Measurements from ENCODE around the gene PTGDS.

PTGDS gene

GRCh38 chr9:136960938-136961275, 16.4 kb upstream of the PTGDS start:
- H4K91ac ChIP-seq (ENCODE audit: low read length) = peak overlapping the region; percentile 22
- H3K4me1 ChIP-seq (ENCODE audit: control insufficient read depth, insufficient read depth, low read depth, low read length) = peaks cover 20% of the 10 kb centered on the region
- no peak for DNase-seq
- no peaks in the 10 kb centered on the region for H3K36me3 ChIP-seq (ENCODE audit: control insufficient read depth in 1 of 2, insufficient read depth in 2 of 2, low read depth in 1 of 2, low read length in 2 of 2)
- H2BK15ac ChIP-seq (ENCODE audit: low read depth, poor library complexity, severe bottlenecking) = no peak overlapping the region
- H2BK12ac ChIP-seq (ENCODE audit: low read length in 2 of 2) = no peak overlapping the region
- no peak overlapping the region for H2BK120ac ChIP-seq (ENCODE audit: low read depth, low read length)
- no peak overlapping the region for H2AK5ac ChIP-seq (ENCODE audit: low read length, severe bottlenecking)
- H2BK5ac ChIP-seq (ENCODE audit: low read depth, low read length, poor library complexity, severe bottlenecking) = no peak overlapping the region
- no peaks in the 10 kb centered on the region for H3K79me1 ChIP-seq (replicated peaks; ENCODE audit: low read length, poor library complexity, severe bottlenecking)
- H3K4ac ChIP-seq (ENCODE audit: low read depth in 1 of 2, low read length in 2 of 2) = no peak overlapping the region
- H3K9ac ChIP-seq (ENCODE audit: low read length) = no peak overlapping the region
- H2AFZ ChIP-seq (ENCODE audit: low read depth, low read length) = no peak overlapping the region
- no peak overlapping the region for H4K8ac ChIP-seq (ENCODE audit: low read length)
- H3K4me2 ChIP-seq (ENCODE audit: low read length, poor library complexity, severe bottlenecking) = no peak overlapping the region
- no peak overlapping the region for H3K4me3 ChIP-seq (ENCODE audit: insufficient read depth in 1 of 2, low read depth in 1 of 2, low read length in 2 of 2)
- H3K23ac ChIP-seq (ENCODE audit: low read length in 2 of 2) = no peak overlapping the region
- peaks cover 0 to 16% of the 10 kb centered on the region in 2 experiments for H3K27me3 ChIP-seq (ENCODE audit: control insufficient read depth in 1 of 2, insufficient read depth in 1 of 2, low read length in 2 of 2)
- WGBS = 92% methylated on average over 15 of the region's 15 CpGs
- H3K18ac ChIP-seq (ENCODE audit: low read depth in 1 of 2, low read length in 2 of 2) = no peak overlapping the region
- H3K27ac ChIP-seq (ENCODE audit: low read length, poor library complexity, severe bottlenecking) = no peak overlapping the region
- peaks cover 3% of the 10 kb centered on the region for H3K9me3 ChIP-seq (ENCODE audit: control insufficient read depth, low read length)
- H3K14ac ChIP-seq (ENCODE audit: low read length in 2 of 2) = no peak overlapping the region

GRCh38 chr9:136961279-136962065, 15.8 kb upstream of the PTGDS start:
- Histone ChIP-seq H3K27ac (ENCODE audit: low read length, poor library complexity, severe bottlenecking) (no peak overlapping the region), H2AFZ (ENCODE audit: low read depth, low read length) (no peak overlapping the region), H2AK5ac (ENCODE audit: low read length, severe bottlenecking) (no peak overlapping the region), H3K27me3 (ENCODE audit: control insufficient read depth in 1 of 2, insufficient read depth in 1 of 2, low read length in 2 of 2) (peaks cover 0 to 22% of the 10 kb centered on the region in 2 experiments), H3K9me3 (ENCODE audit: control insufficient read depth, low read length) (peaks cover under 1% of the 10 kb centered on the region), H3K4me3 (ENCODE audit: insufficient read depth in 1 of 2, low read depth in 1 of 2, low read length in 2 of 2) (no peak overlapping the region), H3K4me2 (ENCODE audit: low read length, poor library complexity, severe bottlenecking) (no peak overlapping the region), H3K4ac (ENCODE audit: low read depth in 1 of 2, low read length in 2 of 2) (no peak overlapping the region), H3K18ac (ENCODE audit: low read depth in 1 of 2, low read length in 2 of 2) (no peak overlapping the region), H2BK120ac (ENCODE audit: low read depth, low read length) (no peak overlapping the region), H4K8ac (ENCODE audit: low read length) (no peak overlapping the region), H3K9ac (ENCODE audit: low read length) (no peak overlapping the region), H3K36me3 (ENCODE audit: control insufficient read depth in 1 of 2, insufficient read depth in 2 of 2, low read depth in 1 of 2, low read length in 2 of 2) (no peaks in the 10 kb centered on the region), H3K79me1 (replicated peaks; ENCODE audit: low read length, poor library complexity, severe bottlenecking) (no peaks in the 10 kb centered on the region), H3K23ac (ENCODE audit: low read length in 2 of 2) (no peak overlapping the region), H2BK15ac (ENCODE audit: low read depth, poor library complexity, severe bottlenecking) (no peak overlapping the region), H2BK5ac (ENCODE audit: low read depth, low read length, poor library complexity, severe bottlenecking) (no peak overlapping the region), H3K4me1 (ENCODE audit: control insufficient read depth, insufficient read depth, low read depth, low read length) (peaks cover 20% of the 10 kb centered on the region), H2BK12ac (ENCODE audit: low read length in 2 of 2) (no peak overlapping the region), H3K14ac (ENCODE audit: low read length in 2 of 2) (no peak overlapping the region), H4K91ac (ENCODE audit: low read length) (no peak overlapping the region)
- WGBS = 74% methylated on average over 23 of the region's 23 CpGs
- no peak for DNase-seq

DNA sequence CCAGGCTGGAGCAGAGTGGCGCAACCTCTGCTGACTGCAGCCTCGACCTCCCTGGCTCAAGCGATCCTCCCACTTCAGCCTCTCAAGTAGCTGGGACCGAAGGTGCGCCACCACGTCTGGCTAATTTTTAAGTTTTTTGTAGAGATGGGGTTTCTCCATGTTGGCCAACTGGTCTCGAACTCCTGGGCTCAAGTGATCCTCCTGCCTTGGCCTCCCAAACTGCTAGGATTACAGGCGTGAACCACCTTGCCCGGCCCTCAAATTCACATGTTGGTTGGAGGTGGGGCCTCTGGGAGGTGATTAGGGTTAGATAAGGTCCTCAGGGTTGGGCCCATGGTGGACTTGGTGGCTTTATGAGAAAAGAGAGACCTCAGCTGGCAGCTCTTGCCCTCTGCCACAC, 15.1 kb upstream of the PTGDS start:
- no peak overlapping the region for H2BK15ac ChIP-seq (ENCODE audit: low read depth, poor library complexity, severe bottlenecking)
- 95% methylated on average over 9 of the region's 9 CpGs for WGBS

DNA sequence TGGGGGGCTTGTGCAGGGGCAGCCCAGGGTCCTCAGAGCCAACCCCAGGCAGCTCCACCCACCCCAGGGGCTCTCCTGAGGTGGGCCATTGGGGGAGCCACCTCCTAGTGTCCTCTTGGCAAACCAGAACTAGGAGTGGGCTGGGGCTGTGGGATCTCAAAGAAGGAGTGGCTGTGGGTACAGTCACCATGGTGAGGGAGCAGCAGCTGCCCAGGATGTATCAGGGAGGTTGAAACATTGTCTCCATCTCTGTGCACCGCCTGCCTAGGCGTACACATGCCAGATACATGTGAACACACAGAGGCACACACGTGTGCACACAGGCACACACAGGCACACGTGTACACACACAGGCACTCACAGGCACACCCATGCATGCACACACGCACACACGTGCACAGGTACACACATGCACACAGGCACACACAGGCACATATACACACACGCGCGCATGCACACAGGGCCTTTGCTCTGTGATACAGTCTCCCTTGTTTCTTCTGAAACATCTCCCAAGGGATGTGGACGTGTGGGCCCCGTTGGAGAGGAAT, 14.5 kb upstream of the PTGDS start:
- no peak overlapping the region for H2BK5ac ChIP-seq (ENCODE audit: low read depth, low read length, poor library complexity, severe bottlenecking)
- H3K18ac ChIP-seq (ENCODE audit: low read depth in 1 of 2, low read length in 2 of 2) = no peak overlapping the region
- no peak overlapping the region for H3K27ac ChIP-seq (ENCODE audit: low read length, poor library complexity, severe bottlenecking)
- no peak overlapping the region for H3K23ac ChIP-seq (ENCODE audit: low read length in 2 of 2)
- no peak overlapping the region for H3K4me2 ChIP-seq (ENCODE audit: low read length, poor library complexity, severe bottlenecking)
- H3K9me3 ChIP-seq (ENCODE audit: control insufficient read depth, low read length) = no peaks in the 10 kb centered on the region
- peak overlapping the region in 1 of 2 experiments; percentile 5 for H3K14ac ChIP-seq (ENCODE audit: low read length in 2 of 2)
- no peaks in the 10 kb centered on the region for H3K79me1 ChIP-seq (replicated peaks; ENCODE audit: low read length, poor library complexity, severe bottlenecking)
- H3K4me3 ChIP-seq (ENCODE audit: insufficient read depth in 1 of 2, low read depth in 1 of 2, low read length in 2 of 2) = no peak overlapping the region
- H4K91ac ChIP-seq (ENCODE audit: low read length) = no peak overlapping the region
- no peak overlapping the region for H2AFZ ChIP-seq (ENCODE audit: low read depth, low read length)
- no peak for DNase-seq
- H2BK15ac ChIP-seq (ENCODE audit: low read depth, poor library complexity, severe bottlenecking) = no peak overlapping the region
- peaks cover 0 to 22% of the 10 kb centered on the region in 2 experiments for H3K27me3 ChIP-seq (ENCODE audit: control insufficient read depth in 1 of 2, insufficient read depth in 1 of 2, low read length in 2 of 2)
- H3K36me3 ChIP-seq (ENCODE audit: control insufficient read depth in 1 of 2, insufficient read depth in 2 of 2, low read depth in 1 of 2, low read length in 2 of 2) = no peaks in the 10 kb centered on the region
- no peak overlapping the region for H2BK12ac ChIP-seq (ENCODE audit: low read length in 2 of 2)
- H3K4ac ChIP-seq (ENCODE audit: low read depth in 1 of 2, low read length in 2 of 2) = no peak overlapping the region
- H3K9ac ChIP-seq (ENCODE audit: low read length) = no peak overlapping the region
- WGBS = 87% methylated on average over 11 of the region's 11 CpGs
- no peak overlapping the region for H4K8ac ChIP-seq (ENCODE audit: low read length)
- peaks cover 20% of the 10 kb centered on the region for H3K4me1 ChIP-seq (ENCODE audit: control insufficient read depth, insufficient read depth, low read depth, low read length)
- H2AK5ac ChIP-seq (ENCODE audit: low read length, severe bottlenecking) = no peak overlapping the region
- no peak overlapping the region for H2BK120ac ChIP-seq (ENCODE audit: low read depth, low read length)

More for the DNA sequence above, 15.1 kb upstream of the PTGDS start:
- H3K4me1 ChIP-seq (ENCODE audit: control insufficient read depth, insufficient read depth, low read depth, low read length) = peaks cover 20% of the 10 kb centered on the region
- no peak overlapping the region for H3K18ac ChIP-seq (ENCODE audit: low read depth in 1 of 2, low read length in 2 of 2)
- no peak overlapping the region for H3K23ac ChIP-seq (ENCODE audit: low read length in 2 of 2)
- no peaks in the 10 kb centered on the region for H3K9me3 ChIP-seq (ENCODE audit: control insufficient read depth, low read length)
- H4K8ac ChIP-seq (ENCODE audit: low read length) = no peak overlapping the region
- H3K14ac ChIP-seq (ENCODE audit: low read length in 2 of 2) = no peak overlapping the region
- no peak overlapping the region for H2BK120ac ChIP-seq (ENCODE audit: low read depth, low read length)
- no peak overlapping the region for H2AFZ ChIP-seq (ENCODE audit: low read depth, low read length)
- H3K27ac ChIP-seq (ENCODE audit: low read length, poor library complexity, severe bottlenecking) = no peak overlapping the region
- H3K4ac ChIP-seq (ENCODE audit: low read depth in 1 of 2, low read length in 2 of 2) = no peak overlapping the region
- no peak overlapping the region for H2AK5ac ChIP-seq (ENCODE audit: low read length, severe bottlenecking)
- DNase-seq = no peak
- no peaks in the 10 kb centered on the region for H3K79me1 ChIP-seq (replicated peaks; ENCODE audit: low read length, poor library complexity, severe bottlenecking)
- H3K36me3 ChIP-seq (ENCODE audit: control insufficient read depth in 1 of 2, insufficient read depth in 2 of 2, low read depth in 1 of 2, low read length in 2 of 2) = no peaks in the 10 kb centered on the region
- H4K91ac ChIP-seq (ENCODE audit: low read length) = no peak overlapping the region
- H2BK12ac ChIP-seq (ENCODE audit: low read length in 2 of 2) = no peak overlapping the region
- peaks cover 0 to 22% of the 10 kb centered on the region in 2 experiments for H3K27me3 ChIP-seq (ENCODE audit: control insufficient read depth in 1 of 2, insufficient read depth in 1 of 2, low read length in 2 of 2)
- H3K4me3 ChIP-seq (ENCODE audit: insufficient read depth in 1 of 2, low read depth in 1 of 2, low read length in 2 of 2) = no peak overlapping the region
- no peak overlapping the region for H2BK5ac ChIP-seq (ENCODE audit: low read depth, low read length, poor library complexity, severe bottlenecking)
- no peak overlapping the region for H3K4me2 ChIP-seq (ENCODE audit: low read length, poor library complexity, severe bottlenecking)
- H3K9ac ChIP-seq (ENCODE audit: low read length) = no peak overlapping the region

All from mesenchymal stem cell (in vitro differentiated cells and primary cell).